Stimulated activated CD8-positive, alpha-beta memory T cell treated with anti-CD3 and anti-CD28 coated beads, Interleukin-4, amount 100 ng/mL, for 24 hours (primary cell): ENCODE results near the gene GFI1.

Experiments
- DNase-seq: peaks from one replicate; pipeline ENCODE4 v3.0.0-alpha.2; 2020; ENCODE audit warnings: low read depth

The GFI1 gene

GRCh38 chr1:92487078-92487605 is 417 bp upstream of the GFI1 start:
- no peak for DNase-seq

GRCh38 chr1:92485381-92486250 is 1.1 kb downstream of the GFI1 start:
- peak; percentile 84 for DNase-seq

- peak; percentile 72 for DNase-seq
Measured at GRCh38 chr1:92484472-92485380, 2.0 kb downstream of the GFI1 start.

- DNase-seq, result peak; percentile 71
Measured at GRCh38 chr1:92483610-92484471, 2.9 kb downstream of the GFI1 start.

GRCh38 chr1:92482665-92483609 is 3.8 kb downstream of the GFI1 start:
- DNase-seq, result no peak

GRCh38 chr1:92481971-92482664 is 4.6 kb downstream of the GFI1 start:
- DNase-seq, result no peak

GRCh38 chr1:92481599-92481925 is 5.2 kb downstream of the GFI1 start:
- DNase-seq, result no peak

GRCh38 chr1:92480813-92481598 is 5.7 kb downstream of the GFI1 start:
- DNase-seq, result no peak

- no peak for DNase-seq
Measured at GRCh38 chr1:92480200-92480812, 6.4 kb downstream of the GFI1 start.

GRCh38 chr1:92479587-92479986 is 7.1 kb downstream of the GFI1 start:
- DNase-seq, result no peak

GRCh38 chr1:92478393-92478792 is 8.3 kb downstream of the GFI1 start:
- no peak for DNase-seq

GRCh38 chr1:92476071-92476631 is 10.6 kb downstream of the GFI1 start:
- DNase-seq, result peak; percentile 31

GRCh38 chr1:92475029-92475428 is 11.7 kb downstream of the GFI1 start:
- no peak for DNase-seq

GRCh38 chr1:92473781-92474495 is 12.8 kb downstream of the GFI1 start:
- DNase-seq, result no peak

GRCh38 chr1:92470216-92470615 is 16.5 kb downstream of the GFI1 start:
- DNase-seq, result no peak

GRCh38 chr1:92466683-92467352 is 19.9 kb downstream of the GFI1 start:
- DNase-seq, result no peak

GRCh38 chr1:92465256-92465647 is 21.5 kb downstream of the GFI1 start:
- DNase-seq, result no peak
